ENCODE measurements around the gene WFIKKN2.

- TF ChIP-seq, protein P1, sequence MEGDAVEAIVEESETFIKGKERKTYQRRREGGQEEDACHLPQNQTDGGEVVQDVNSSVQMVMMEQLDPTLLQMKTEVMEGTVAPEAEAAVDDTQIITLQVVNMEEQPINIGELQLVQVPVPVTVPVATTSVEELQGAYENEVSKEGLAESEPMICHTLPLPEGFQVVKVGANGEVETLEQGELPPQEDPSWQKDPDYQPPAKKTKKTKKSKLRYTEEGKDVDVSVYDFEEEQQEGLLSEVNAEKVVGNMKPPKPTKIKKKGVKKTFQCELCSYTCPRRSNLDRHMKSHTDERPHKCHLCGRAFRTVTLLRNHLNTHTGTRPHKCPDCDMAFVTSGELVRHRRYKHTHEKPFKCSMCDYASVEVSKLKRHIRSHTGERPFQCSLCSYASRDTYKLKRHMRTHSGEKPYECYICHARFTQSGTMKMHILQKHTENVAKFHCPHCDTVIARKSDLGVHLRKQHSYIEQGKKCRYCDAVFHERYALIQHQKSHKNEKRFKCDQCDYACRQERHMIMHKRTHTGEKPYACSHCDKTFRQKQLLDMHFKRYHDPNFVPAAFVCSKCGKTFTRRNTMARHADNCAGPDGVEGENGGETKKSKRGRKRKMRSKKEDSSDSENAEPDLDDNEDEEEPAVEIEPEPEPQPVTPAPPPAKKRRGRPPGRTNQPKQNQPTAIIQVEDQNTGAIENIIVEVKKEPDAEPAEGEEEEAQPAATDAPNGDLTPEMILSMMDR (IDR thresholded peaks at IDR 0.05) = no peak
- no peak for TF ChIP-seq POLR2A (IDR thresholded peaks at IDR 0.05)
Measured at GRCh38 chr17:50813583-50813982, 21.8 kb upstream of the WFIKKN2 start.

Measured in uterus (tissue), 2 donors.